SW 1271 (cell line): ENCODE data around the gene PHETA2.

Source experiments
- DNase-seq, 2 experiments: peaks; one replicate each; lab custom pipeline; 2025; lab: John Stamatoyannopoulos, UW

Gene PHETA2

GRCh38 chr22:42074132-42074811 is at the start of gene PHETA2:
Gene PHETA2, plus strand, starts transcription at chr22:42074248. Its CDS starts 3,046 bp downstream, at chr22:42077294.
- no peak for DNase-seq

- no peak for DNase-seq
Measured at GRCh38 chr22:42025421-42025820, 48.6 kb upstream of the PHETA2 start.

- DNase-seq, result no peak
Measured at GRCh38 chr22:42026705-42027104, 47.3 kb upstream of the PHETA2 start.

GRCh38 chr22:42033263-42034181 is 40.5 kb upstream of the PHETA2 start:
- no peak for DNase-seq

DNA sequence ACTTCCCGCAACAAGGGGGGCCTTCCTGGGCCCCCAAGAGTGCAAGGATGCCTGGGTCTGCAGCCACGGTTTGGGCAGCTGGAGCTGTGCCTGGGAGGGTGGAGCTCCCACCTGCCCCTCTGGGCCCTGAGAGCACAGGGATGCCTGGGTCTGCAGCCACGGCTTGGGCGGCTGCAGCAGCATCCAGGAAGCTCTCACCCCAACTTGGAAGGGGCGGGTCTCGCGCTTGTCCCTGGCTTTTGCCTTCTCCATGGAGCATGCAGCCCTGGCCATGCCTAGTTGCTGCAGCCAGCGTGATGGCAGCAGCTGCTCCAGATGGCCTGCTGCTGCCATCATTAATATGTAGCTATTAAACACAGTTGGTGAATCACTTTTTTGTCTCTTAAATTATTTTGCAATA is 38.8 kb upstream of the PHETA2 start:
- DNase-seq, result no peak

- no peak for DNase-seq
Measured at GRCh38 chr22:42039271-42039670, 34.8 kb upstream of the PHETA2 start.

- no peak for DNase-seq
Measured at GRCh38 chr22:42041784-42042183, 32.3 kb upstream of the PHETA2 start.

DNA sequence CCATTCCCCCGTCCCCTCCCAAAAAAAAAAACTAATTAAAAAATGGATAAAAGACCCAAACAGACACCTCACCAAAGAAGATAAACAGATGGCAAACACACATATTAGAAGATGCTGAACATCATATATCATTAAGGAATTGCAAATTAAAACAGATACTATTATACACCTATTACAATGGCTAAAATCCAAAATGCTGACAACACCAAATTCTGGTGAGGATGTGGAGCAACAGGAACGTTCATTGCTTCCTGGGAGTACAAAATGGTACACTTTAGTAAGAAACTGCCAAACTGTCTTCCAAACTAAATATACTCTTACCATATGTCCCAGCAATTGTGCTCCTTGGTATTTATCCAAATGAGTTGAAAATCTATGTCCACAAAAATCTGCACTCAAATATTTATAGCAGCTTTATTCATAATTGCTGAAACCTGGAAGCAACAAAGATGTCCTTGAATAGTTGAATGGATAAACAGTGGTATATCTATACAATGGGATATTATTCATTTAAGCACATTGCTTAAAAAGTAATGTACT is 23.3 kb upstream of the PHETA2 start:
- no peak for DNase-seq

- DNase-seq, result no peak
Measured at GRCh38 chr22:42052765-42053164, 21.3 kb upstream of the PHETA2 start.

DNA sequence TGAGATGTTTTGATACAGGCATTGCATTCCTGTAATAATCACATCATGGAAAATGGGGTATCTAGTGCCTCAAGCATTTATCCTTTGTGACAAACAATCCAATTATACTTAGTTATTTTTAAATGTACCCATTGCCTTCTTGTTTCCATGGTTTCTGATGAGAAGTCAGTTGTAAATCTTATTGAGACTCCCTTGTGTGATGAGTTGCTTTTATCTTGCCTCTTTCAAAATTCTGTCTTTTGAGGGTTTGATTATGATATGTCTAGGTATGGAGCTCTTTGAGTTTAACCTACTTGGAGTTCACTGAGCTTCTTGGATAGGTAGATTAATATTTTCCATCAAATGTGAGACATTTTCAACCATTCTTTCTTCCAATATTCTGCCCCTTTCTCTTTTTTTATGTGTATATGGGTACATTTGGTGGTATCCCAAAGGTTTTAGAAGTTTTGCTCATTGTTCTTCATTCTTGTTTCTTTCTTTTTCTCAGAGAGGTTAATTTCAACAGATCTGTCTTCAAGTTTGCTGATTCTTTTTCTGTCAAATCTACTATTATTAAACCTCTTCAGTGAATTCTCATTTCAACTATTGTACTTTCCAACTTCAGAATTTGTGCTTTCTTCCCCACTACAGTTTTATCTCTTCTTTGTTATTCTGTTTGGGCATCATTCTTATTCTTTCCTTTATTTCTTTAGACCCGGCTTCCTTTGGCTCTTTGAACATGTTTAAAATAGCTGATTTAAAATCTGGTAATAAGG is 17.1 kb upstream of the PHETA2 start:
- no peak for DNase-seq

- DNase-seq, result no peak
Measured at GRCh38 chr22:42060489-42060888, 13.6 kb upstream of the PHETA2 start.

DNA sequence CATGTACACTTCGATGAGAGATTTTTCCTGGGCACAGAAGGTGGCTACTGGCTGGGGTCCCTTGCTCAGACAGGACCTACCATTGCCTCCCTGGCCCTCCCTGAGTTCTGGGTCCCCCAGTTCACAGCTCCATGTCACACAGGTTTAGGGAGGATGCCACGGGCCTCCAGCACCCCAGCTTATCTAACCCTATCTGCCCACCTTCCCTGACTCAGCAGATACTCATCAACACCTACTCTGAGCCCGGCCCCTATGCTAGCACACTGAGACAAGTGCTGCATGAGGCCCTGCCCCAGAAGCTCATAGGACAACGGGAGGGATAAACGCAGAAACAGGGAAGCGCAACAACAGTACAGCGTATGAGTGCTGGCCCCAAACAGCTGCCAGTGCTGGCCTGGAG is 13.0 kb upstream of the PHETA2 start:
- no peak for DNase-seq

DNA sequence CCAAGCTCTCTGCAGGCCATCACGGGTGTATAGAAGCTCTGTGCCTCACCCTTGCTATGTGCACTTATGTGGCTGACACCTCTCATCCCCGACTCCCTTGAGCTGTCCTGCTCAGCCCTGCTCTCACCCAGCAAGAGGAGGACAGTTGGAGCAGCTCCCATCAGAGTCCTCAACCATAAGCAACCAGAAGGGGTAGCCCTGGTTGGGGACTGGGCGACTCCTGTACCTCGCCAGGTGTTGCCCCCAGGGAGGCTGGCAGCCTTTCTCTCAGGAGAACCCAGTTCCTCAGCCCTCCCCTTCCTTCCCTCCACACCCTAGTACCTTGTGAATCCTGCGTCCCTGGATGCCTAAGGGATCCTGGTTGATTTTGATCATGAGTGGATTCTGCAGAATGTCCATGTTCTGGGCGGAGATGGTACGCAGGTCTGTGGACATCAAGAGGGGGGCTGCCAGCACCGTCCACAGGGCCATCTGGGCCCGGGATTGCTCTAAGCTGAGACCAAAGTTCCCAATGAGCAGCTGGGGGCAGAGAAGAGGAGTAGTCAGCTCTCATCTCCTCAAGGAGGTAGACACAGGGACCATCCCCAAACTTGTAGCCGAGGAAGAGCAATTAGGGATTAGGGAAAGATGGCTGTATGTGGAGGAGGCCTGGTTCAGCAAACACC is 11.4 kb upstream of the PHETA2 start:
- DNase-seq, result no peak

- DNase-seq, result no peak
Measured at GRCh38 chr22:42064629-42065028, 9.4 kb upstream of the PHETA2 start.

DNA sequence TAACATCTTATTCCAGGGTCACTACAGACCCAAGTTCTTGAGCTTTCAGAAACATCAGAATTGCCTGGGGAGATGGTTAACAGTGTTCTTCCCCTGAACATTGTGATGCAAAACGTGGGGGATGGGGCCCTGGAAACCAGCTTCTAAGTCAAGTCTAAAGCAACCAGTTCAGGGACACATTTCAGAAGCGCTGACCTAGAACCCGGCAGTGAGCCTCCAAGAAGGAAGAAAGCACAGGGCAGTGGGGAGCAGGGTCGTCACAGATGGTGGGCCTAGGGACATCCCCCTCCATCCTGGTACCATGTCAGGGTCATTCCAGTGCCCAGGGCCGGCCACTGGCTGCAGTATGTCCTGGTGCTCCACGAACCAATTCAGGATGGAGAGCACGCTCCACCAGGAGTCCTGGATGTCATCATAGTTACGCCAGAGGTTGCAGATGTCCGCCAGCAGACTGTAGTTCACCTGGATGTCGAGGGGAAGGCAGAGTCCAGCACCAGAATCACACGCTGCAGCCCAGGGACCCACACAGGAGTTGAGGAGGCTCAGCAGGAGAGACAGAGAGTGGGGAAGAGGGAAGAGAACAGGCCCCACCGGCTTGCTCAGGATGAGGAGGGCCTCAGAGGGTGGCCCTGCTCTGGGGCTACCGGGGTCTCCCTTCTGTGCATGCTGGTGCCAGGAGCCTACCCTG is 8.5 kb upstream of the PHETA2 start:
- DNase-seq, result no peak

GRCh38 chr22:42066126-42066761 is 7.8 kb upstream of the PHETA2 start:
- DNase-seq, result no peak

- DNase-seq, result no peak
Measured at GRCh38 chr22:42066937-42067336, 7.1 kb upstream of the PHETA2 start.

DNA sequence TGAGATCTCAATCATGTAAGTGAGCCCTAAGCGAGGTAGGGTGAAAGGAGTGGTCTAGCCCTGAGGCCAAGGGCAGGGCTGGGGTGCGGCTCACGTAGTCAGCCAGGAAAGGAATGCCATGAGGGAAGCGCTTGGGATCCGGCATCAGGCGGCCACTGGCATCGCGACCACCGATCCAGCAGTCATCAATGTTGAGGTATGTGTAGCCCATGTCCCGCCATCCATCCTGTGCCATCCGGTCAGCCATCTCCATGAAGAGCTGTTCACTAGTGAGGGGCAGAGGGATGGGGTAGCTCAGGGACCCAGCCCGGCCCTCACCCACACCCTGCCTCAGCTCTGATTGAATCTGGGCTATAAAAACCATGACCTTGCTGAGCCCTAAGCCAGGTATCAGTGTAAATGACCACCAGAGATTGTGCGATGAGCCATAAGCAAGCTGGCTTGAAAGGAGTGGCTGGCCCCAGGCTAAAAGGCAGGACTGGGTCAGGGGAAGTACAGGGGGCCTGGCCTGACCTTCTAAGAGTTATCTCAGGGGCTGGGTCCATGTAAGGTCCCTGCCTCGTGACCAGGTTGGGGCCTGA is 6.3 kb upstream of the PHETA2 start:
- DNase-seq, result no peak

- no peak for DNase-seq
Measured at GRCh38 chr22:42068291-42068690, 5.8 kb upstream of the PHETA2 start.

DNA sequence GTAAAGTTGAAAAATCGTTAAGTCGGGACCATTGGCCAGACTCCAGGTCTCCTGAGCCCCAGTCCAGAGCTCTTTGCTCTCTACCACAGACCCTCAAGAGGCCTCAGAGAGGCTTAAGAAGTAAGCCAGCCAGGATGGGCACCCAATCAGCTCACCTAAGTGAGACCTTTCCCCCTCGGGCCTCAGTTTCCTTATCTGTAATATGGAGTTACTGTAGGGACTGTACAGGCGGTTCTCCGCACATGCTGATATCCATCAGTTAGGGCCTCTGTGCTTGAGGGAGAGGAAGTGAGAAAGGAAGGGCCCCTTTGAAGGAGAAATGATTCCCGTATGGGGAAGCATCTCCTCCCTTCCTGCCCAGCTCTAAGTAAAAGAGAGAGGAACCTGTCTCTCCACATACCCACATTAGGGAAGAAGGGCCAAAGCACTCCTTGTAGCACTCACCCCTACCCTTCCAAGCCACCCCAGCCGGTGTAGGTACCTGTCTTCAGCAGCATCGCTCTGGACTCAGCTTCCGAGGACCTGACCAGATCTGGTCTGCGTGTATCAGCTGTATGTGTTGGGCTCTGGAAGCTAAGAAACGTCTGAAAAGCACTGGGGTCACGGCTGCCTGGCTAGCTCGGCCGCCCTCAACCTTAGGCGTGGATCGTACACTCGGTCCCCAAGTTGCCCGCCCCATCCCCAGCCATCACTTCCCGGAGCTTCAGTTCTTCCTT is 4.1 kb upstream of the PHETA2 start:
- DNase-seq, result no peak
